SK-N-SH treated with all-trans-retinoic acid at 6 μM for 48 hours (cell line): ENCODE results near the gene MROH9.

Experiments
- ATAC-seq: fragments of 200-7000 bp; cut with Tn5 transposase; 3 replicates; pipeline ENCODE4 v1.9.1; 2020; ENCODE audit warnings: mild to moderate bottlenecking, moderate library complexity
- ARNTL ChIP-seq: fragments of 450-650 bp; formaldehyde crosslinking; IDR thresholded peaks from 2 replicates; pipeline ENCODE4 v1.5.0; 2020; ENCODE audit warnings: low read depth, mild to moderate bottlenecking, moderate library complexity, borderline replicate concordance
- BACH2 ChIP-seq: fragments of 250-450 bp; sonication (Bioruptor Pico); IDR thresholded peaks from 2 replicates; pipeline ENCODE4 v1.9.0; 2021; ENCODE audit warnings: mild to moderate bottlenecking, borderline replicate concordance
- CSDC2 ChIP-seq: fragments of 250-450 bp; sonication (Bioruptor Pico); IDR thresholded peaks from 2 replicates; pipeline ENCODE4 v1.5.0; 2020; ENCODE audit warnings: mild to moderate bottlenecking, moderate library complexity
- ESRRG ChIP-seq: fragments of 250-450 bp; sonication (Bioruptor Pico); IDR thresholded peaks from 2 replicates; pipeline ENCODE4 v1.6.1; 2021; ENCODE audit warnings: mild to moderate bottlenecking
- GLIS3 ChIP-seq: fragments of 250-450 bp; sonication (Bioruptor Pico); IDR thresholded peaks from 2 replicates; pipeline ENCODE4 v1.5.0; 2020; ENCODE audit warnings: mild to moderate bottlenecking, moderate library complexity
- ISL1 ChIP-seq: fragments of 250-450 bp; sonication (Bioruptor Pico); IDR thresholded peaks from 2 replicates; pipeline ENCODE4 v2.1.2; 2022; ENCODE audit warnings: mild to moderate bottlenecking, moderate library complexity
- OSR1 ChIP-seq: fragments of 250-450 bp; sonication (Bioruptor Pico); IDR thresholded peaks from 2 replicates; pipeline ENCODE4 v1.8.0; 2022; ENCODE audit warnings: moderate library complexity, mild to moderate bottlenecking, inconsistent platforms
- PPARA ChIP-seq: fragments of 250-450 bp; sonication (Bioruptor Pico); IDR thresholded peaks from 2 replicates; pipeline ENCODE4 v1.5.0; 2020; ENCODE audit warnings: mild to moderate bottlenecking, borderline replicate concordance
- RARB ChIP-seq: fragments of 250-450 bp; sonication (Bioruptor Pico); IDR thresholded peaks from 2 replicates; pipeline ENCODE4 v1.8.0; 2021; ENCODE audit warnings: mild to moderate bottlenecking, moderate library complexity
- TCF4 ChIP-seq: fragments of 250-450 bp; sonication (Bioruptor Pico); IDR thresholded peaks from 2 replicates; pipeline ENCODE4 v1.8.0; 2021; ENCODE audit warnings: mild to moderate bottlenecking, moderate library complexity, borderline replicate concordance
- TOX ChIP-seq: fragments of 250-450 bp; sonication (Bioruptor Pico); IDR thresholded peaks from 2 replicates; pipeline ENCODE4 v1.8.0; 2021; ENCODE audit warnings: mild to moderate bottlenecking, moderate library complexity, borderline replicate concordance
- ZC3H10 ChIP-seq: fragments of 250-450 bp; sonication (Bioruptor Pico); IDR thresholded peaks from 2 replicates; pipeline ENCODE4 v1.5.1; 2021; ENCODE audit warnings: mild to moderate bottlenecking, moderate library complexity
- ZFP3 ChIP-seq: fragments of 250-450 bp; sonication (Bioruptor Pico); IDR thresholded peaks from 2 replicates; pipeline ENCODE4 v1.5.0; 2020; ENCODE audit warnings: mild to moderate bottlenecking, moderate library complexity
- ZFP30 ChIP-seq: fragments of 450-650 bp; formaldehyde crosslinking; IDR thresholded peaks from 2 replicates; pipeline ENCODE4 v1.5.0; 2022; ENCODE audit warnings: mild to moderate bottlenecking, moderate library complexity
- ZNF565 ChIP-seq: fragments of 450-650 bp; formaldehyde crosslinking; conservative IDR thresholded peaks from 2 replicates; pipeline ENCODE4 v1.5.0; 2020; ENCODE audit warnings: low read depth, mild to moderate bottlenecking, moderate library complexity
- ZNF70 ChIP-seq: fragments of 450-650 bp; formaldehyde crosslinking; IDR thresholded peaks from 2 replicates; pipeline ENCODE4 v1.5.0; 2020; ENCODE audit warnings: mild to moderate bottlenecking, moderate library complexity
- ZNF8 ChIP-seq: fragments of 450-650 bp; formaldehyde crosslinking; IDR thresholded peaks from 2 replicates; pipeline ENCODE4 v1.5.0; 2020; ENCODE audit warnings: mild to moderate bottlenecking, moderate library complexity
- TF ChIP-seq, protein P1 (sequence below): fragments of 250-450 bp; sonication (Bioruptor Pico); IDR thresholded peaks from 2 replicates; pipeline ENCODE4 v1.5.1; 2021; ENCODE audit warnings: mild to moderate bottlenecking, moderate library complexity
- TF ChIP-seq, protein P2 (sequence below): fragments of 250-450 bp; sonication (Bioruptor Pico); IDR thresholded peaks from 2 replicates; pipeline ENCODE4 v1.5.0; 2020; ENCODE audit warnings: mild to moderate bottlenecking, moderate library complexity
- TF ChIP-seq, protein P3 (sequence below): fragments of 250-450 bp; sonication (Bioruptor Pico); IDR thresholded peaks from 2 replicates; pipeline ENCODE4 v1.8.0; 2021; ENCODE audit warnings: low read depth, mild to moderate bottlenecking, moderate library complexity, borderline replicate concordance
- TF ChIP-seq, protein P4 (sequence below): fragments of 250-450 bp; sonication (Bioruptor Pico); IDR thresholded peaks from 2 replicates; pipeline ENCODE4 v1.5.1; 2020; ENCODE audit warnings: low read depth, mild to moderate bottlenecking, moderate library complexity

MROH9 gene

DNA sequence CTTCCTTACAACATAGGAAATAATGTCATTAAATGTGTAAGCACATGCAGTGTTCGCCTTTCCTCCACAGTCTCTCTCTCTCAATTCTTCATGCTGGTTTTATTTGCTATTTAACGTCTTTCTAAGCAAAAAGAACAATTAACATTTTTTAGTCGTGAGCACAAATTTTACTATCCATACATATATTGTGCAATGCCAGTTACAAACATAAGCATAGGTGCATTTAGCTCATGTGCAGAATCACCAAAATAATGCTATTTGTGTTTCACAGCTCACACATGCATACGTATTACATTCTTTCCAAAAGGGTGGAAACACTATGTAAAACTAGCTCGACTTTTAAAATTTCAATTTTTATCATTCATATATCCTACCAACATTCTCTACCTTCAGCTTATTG, 52.1 kb downstream of the MROH9 start:
- no peak for ATAC-seq
- TF ChIP-seq ZC3H10 (no peak), RARB (CRISPR knock-in tag) (no peak)
- TF ChIP-seq, protein P1, sequence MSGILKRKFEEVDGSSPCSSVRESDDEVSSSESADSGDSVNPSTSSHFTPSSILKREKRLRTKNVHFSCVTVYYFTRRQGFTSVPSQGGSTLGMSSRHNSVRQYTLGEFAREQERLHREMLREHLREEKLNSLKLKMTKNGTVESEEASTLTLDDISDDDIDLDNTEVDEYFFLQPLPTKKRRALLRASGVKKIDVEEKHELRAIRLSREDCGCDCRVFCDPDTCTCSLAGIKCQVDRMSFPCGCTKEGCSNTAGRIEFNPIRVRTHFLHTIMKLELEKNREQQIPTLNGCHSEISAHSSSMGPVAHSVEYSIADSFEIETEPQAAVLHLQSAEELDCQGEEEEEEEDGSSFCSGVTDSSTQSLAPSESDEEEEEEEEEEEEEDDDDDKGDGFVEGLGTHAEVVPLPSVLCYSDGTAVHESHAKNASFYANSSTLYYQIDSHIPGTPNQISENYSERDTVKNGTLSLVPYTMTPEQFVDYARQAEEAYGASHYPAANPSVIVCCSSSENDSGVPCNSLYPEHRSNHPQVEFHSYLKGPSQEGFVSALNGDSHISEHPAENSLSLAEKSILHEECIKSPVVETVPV (CRISPR knock-in tag): no peak

DNA sequence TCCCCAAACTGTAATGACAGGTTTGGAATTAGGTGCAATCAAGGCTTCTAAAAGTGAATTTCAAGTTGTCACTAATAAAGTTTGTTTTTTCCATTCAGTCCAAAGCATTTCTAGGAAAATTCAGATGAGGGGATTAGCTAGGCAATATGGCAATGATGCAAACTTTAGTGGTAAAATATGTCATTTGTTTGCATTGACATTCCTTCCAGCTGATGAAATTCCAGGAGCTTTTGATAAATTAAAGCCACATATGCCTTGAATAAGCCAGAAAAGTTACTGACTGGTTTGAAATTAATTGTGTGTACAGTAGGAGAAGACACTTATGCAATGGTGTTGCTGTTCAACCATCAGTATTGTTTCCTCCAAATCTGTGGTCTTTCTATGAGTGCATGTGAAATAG, 57.8 kb downstream of the MROH9 start:
- TF ChIP-seq ZNF70 (CRISPR knock-in tag) (no peak), TCF4 (no peak), CSDC2 (CRISPR knock-in tag) (no peak), ZFP30 (CRISPR knock-in tag) (no peak), OSR1 (no peak), ZNF565 (CRISPR knock-in tag) (no peak), TOX (CRISPR knock-in tag) (no peak), ZNF8 (CRISPR knock-in tag) (no peak), ZC3H10 (no peak), ISL1 (CRISPR knock-in tag) (no peak)
- TF ChIP-seq, protein P2, sequence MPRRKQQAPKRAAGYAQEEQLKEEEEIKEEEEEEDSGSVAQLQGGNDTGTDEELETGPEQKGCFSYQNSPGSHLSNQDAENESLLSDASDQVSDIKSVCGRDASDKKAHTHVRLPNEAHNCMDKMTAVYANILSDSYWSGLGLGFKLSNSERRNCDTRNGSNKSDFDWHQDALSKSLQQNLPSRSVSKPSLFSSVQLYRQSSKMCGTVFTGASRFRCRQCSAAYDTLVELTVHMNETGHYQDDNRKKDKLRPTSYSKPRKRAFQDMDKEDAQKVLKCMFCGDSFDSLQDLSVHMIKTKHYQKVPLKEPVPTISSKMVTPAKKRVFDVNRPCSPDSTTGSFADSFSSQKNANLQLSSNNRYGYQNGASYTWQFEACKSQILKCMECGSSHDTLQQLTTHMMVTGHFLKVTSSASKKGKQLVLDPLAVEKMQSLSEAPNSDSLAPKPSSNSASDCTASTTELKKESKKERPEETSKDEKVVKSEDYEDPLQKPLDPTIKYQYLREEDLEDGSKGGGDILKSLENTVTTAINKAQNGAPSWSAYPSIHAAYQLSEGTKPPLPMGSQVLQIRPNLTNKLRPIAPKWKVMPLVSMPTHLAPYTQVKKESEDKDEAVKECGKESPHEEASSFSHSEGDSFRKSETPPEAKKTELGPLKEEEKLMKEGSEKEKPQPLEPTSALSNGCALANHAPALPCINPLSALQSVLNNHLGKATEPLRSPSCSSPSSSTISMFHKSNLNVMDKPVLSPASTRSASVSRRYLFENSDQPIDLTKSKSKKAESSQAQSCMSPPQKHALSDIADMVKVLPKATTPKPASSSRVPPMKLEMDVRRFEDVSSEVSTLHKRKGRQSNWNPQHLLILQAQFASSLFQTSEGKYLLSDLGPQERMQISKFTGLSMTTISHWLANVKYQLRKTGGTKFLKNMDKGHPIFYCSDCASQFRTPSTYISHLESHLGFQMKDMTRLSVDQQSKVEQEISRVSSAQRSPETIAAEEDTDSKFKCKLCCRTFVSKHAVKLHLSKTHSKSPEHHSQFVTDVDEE (CRISPR knock-in tag): no peak
- TF ChIP-seq, protein P1 (CRISPR knock-in tag): no peak
- TF ChIP-seq, protein P3, sequence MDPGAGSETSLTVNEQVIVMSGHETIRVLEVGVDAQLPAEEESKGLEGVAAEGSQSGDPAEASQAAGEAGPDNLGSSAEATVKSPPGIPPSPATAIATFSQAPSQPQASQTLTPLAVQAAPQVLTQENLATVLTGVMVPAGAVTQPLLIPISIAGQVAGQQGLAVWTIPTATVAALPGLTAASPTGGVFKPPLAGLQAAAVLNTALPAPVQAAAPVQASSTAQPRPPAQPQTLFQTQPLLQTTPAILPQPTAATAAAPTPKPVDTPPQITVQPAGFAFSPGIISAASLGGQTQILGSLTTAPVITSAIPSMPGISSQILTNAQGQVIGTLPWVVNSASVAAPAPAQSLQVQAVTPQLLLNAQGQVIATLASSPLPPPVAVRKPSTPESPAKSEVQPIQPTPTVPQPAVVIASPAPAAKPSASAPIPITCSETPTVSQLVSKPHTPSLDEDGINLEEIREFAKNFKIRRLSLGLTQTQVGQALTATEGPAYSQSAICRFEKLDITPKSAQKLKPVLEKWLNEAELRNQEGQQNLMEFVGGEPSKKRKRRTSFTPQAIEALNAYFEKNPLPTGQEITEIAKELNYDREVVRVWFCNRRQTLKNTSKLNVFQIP (CRISPR knock-in tag): no peak
- ATAC-seq: no peak

DNA sequence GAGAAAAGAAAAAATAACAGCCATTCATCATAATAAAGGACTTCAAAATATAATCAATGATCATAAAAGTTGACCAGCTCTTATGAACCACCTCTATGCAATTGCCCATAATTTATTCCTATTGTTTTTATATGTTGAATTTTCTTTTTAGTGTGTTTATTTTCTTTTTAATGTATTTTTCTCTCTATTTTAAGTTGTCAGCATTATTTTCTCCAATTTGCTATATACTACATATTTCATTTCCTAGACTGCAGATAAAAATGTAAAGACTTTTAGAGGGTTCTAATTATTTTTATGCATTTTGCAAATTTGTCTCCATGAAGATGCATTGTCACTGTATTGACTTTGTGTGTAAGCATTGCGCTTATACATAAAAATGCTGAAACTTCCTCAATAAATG, 58.4 kb downstream of the MROH9 start:
- no peak for ATAC-seq
- no peak for TF ChIP-seq ZFP30 (CRISPR knock-in tag)
- TF ChIP-seq, protein P4, sequence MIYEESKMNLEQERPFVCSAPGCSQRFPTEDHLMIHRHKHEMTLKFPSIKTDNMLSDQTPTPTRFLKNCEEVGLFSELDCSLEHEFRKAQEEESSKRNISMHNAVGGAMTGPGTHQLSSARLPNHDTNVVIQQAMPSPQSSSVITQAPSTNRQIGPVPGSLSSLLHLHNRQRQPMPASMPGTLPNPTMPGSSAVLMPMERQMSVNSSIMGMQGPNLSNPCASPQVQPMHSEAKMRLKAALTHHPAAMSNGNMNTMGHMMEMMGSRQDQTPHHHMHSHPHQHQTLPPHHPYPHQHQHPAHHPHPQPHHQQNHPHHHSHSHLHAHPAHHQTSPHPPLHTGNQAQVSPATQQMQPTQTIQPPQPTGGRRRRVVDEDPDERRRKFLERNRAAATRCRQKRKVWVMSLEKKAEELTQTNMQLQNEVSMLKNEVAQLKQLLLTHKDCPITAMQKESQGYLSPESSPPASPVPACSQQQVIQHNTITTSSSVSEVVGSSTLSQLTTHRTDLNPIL (CRISPR knock-in tag): no peak
- TF ChIP-seq ZC3H10: no peak
- TF ChIP-seq TCF4: no peak
- no peak for TF ChIP-seq OSR1
- no peak for TF ChIP-seq CSDC2 (CRISPR knock-in tag)
- no peak for TF ChIP-seq RARB (CRISPR knock-in tag)
- TF ChIP-seq ZNF70 (CRISPR knock-in tag): no peak
- TF ChIP-seq ISL1 (CRISPR knock-in tag): no peak
- no peak for TF ChIP-seq ESRRG
- TF ChIP-seq TOX (CRISPR knock-in tag): no peak
- no peak for TF ChIP-seq PPARA (CRISPR knock-in tag)
- TF ChIP-seq GLIS3 (CRISPR knock-in tag): no peak
- TF ChIP-seq ZNF565 (CRISPR knock-in tag): no peak
- TF ChIP-seq ZFP3: no peak
- no peak for TF ChIP-seq ARNTL
- TF ChIP-seq, all 23 proteins: peak for 0

DNA sequence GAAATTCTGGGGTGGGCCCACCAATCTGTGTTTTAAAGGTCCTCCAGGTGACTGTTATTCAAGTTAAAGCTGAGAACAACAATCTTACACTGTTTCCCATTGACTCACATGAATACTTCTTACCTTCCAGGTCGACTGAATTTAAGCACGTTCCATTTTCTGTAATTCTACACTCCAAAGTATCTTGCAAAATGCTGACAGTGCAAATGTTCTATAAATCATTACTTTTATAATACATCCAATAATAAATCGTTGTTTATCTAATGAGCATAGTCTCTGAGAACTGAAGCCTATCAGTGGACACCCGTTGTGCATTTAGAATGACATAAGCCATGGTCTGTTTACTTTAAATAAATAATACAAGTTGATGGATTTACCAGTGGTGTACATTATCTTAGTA, 79.5 kb downstream of the MROH9 start:
- ATAC-seq: no peak
- TF ChIP-seq BACH2 (CRISPR knock-in tag) (no peak), ISL1 (CRISPR knock-in tag) (no peak), ZNF70 (CRISPR knock-in tag) (no peak), TOX (CRISPR knock-in tag) (no peak), RARB (CRISPR knock-in tag) (no peak), ZFP3 (no peak), ESRRG (no peak), TCF4 (no peak)
- TF ChIP-seq, protein P2 (CRISPR knock-in tag): no peak
- TF ChIP-seq, protein P4 (CRISPR knock-in tag): no peak
- TF ChIP-seq, protein P1 (CRISPR knock-in tag): no peak
